GM23338 (cell line): ENCODE results near the gene CYFIP1. TPM values are rescaled to one million over a fixed set of nuclear protein-coding genes. Genes with fewer than 3 reads are reported as not detected.

ENCODE experiments used
- ATAC-seq: fragments of 200-7000 bp; cut with Tn5 transposase; 3 replicates; pipeline ENCODE4 v1.9.1; 2020
- DNase-seq: peaks from one replicate; pipeline ENCODE4 v3.0.0-alpha.2; 2015; ENCODE audit warnings: low spot score
- H2AFZ ChIP-seq: fragments of 200-600 bp; sonication (generic); 2 replicates; pipeline ENCODE4 v1.8.0; 2016; ENCODE audit warnings: antibody characterized with exemption, mild to moderate bottlenecking, moderate library complexity
- H3F3A ChIP-seq: fragments of 200-600 bp; sonication (generic); replicated peaks from 2 replicates; pipeline ENCODE4 v1.8.0; 2017; ENCODE audit warnings: antibody characterized with exemption, mixed run types, low read depth
- H3K27ac ChIP-seq: fragments of 200-600 bp; sonication (generic); 2 replicates; pipeline ENCODE4 v1.6.1; 2016; ENCODE audit warnings: low read depth
- H3K27me3 ChIP-seq: fragments of 200-600 bp; sonication (generic); 2 replicates; pipeline ENCODE4 v1.8.0; 2016; ENCODE audit warnings: mild to moderate bottlenecking, mixed run types, moderate library complexity; ENCODE audit not compliant: insufficient read depth
- H3K36me3 ChIP-seq: fragments of 200-600 bp; sonication (generic); 2 replicates; pipeline ENCODE4 v1.8.0; 2016; ENCODE audit warnings: mild to moderate bottlenecking; ENCODE audit not compliant: insufficient read depth
- H3K4me1 ChIP-seq: fragments of 200-600 bp; sonication (generic); 2 replicates; pipeline ENCODE4 v1.8.0; 2016; ENCODE audit warnings: mild to moderate bottlenecking, moderate library complexity; ENCODE audit not compliant: insufficient read depth
- H3K4me2 ChIP-seq: fragments of 200-600 bp; sonication (generic); 2 replicates; pipeline ENCODE4 v1.7.1; 2017; ENCODE audit warnings: mixed run types
- H3K4me3 ChIP-seq: fragments of 200-600 bp; sonication (generic); 2 replicates; pipeline ENCODE4 v1.6.1; 2016; ENCODE audit warnings: mixed run types
- H3K79me2 ChIP-seq: fragments of 200-600 bp; sonication (generic); replicated peaks from 2 replicates; pipeline ENCODE4 v1.8.0; 2017; ENCODE audit warnings: mild to moderate bottlenecking; ENCODE audit not compliant: insufficient read depth
- H3K9me2 ChIP-seq: fragments of 200-600 bp; sonication (generic); 2 replicates; pipeline ENCODE4 v1.8.0; 2017; ENCODE audit not compliant: insufficient read depth
- H4K20me1 ChIP-seq: fragments of 200-600 bp; sonication (generic); replicated peaks from 2 replicates; pipeline ENCODE4 v1.8.0; 2017; ENCODE audit warnings: mild to moderate bottlenecking; ENCODE audit not compliant: insufficient read depth
- H3K27ac Mint-ChIP-seq: 2 replicates; pipeline ENCODE4 v1.8.0; 2020; ENCODE audit warnings: inconsistent platforms, mild to moderate bottlenecking, moderate library complexity, mixed read lengths
- H3K27me3 Mint-ChIP-seq: 3 replicates; pipeline ENCODE4 v1.8.0; 2022; ENCODE audit warnings: low read depth, mild to moderate bottlenecking, moderate library complexity, mixed read lengths, inconsistent platforms; ENCODE audit not compliant: insufficient read depth, poor library complexity
- H3K36me3 Mint-ChIP-seq: 3 replicates; pipeline ENCODE4 v1.8.0; 2021; ENCODE audit warnings: low read depth, mild to moderate bottlenecking, inconsistent platforms, moderate library complexity, mixed read lengths
- H3K4me1 Mint-ChIP-seq: 3 replicates; pipeline ENCODE4 v1.8.0; 2020; ENCODE audit warnings: mild to moderate bottlenecking, inconsistent platforms, mixed read lengths
- H3K4me3 Mint-ChIP-seq: 3 replicates; pipeline ENCODE4 v1.8.0; 2021; ENCODE audit warnings: moderate library complexity, mild to moderate bottlenecking, inconsistent platforms, mixed read lengths
- H3K9me3 Mint-ChIP-seq: 3 replicates; pipeline ENCODE4 v1.8.0; 2020; ENCODE audit warnings: moderate library complexity, mild to moderate bottlenecking, inconsistent platforms, mixed read lengths
- CREB1 ChIP-seq: fragments of 250-450 bp; sonication (Bioruptor Pico); IDR thresholded peaks from 2 replicates; pipeline ENCODE4 v1.5.0; 2020; ENCODE audit warnings: low read depth, mild to moderate bottlenecking, moderate library complexity
- CTCF ChIP-seq, 2 experiments: fragments of 200-600 bp in 1 of 2; sonication (generic) in 1 of 2; conservative IDR thresholded peaks; 2 replicates each; pipeline versions ENCODE4 v1.5.1 to v1.6.1; 2016 to 2017; ENCODE audit warnings: antibody characterized with exemption in 2 of 2, low read depth in 2 of 2, mild to moderate bottlenecking in 2 of 2, moderate library complexity in 1 of 2
- ETS1 ChIP-seq: IDR thresholded peaks from 2 replicates; pipeline ENCODE4 v1.6.1; 2016; ENCODE audit warnings: antibody characterized with exemption
- EZH2 ChIP-seq: fragments of 200-600 bp; sonication (generic); IDR thresholded peaks from one replicate; pipeline ENCODE4 v1.8.0; 2017; ENCODE audit warnings: antibody characterized with exemption, mild to moderate bottlenecking, low read depth; ENCODE audit not compliant: unreplicated experiment
- JUNB ChIP-seq: IDR thresholded peaks from one replicate; pipeline ENCODE4 v1.6.1; 2016; ENCODE audit warnings: antibody characterized with exemption; ENCODE audit not compliant: unreplicated experiment
- NANOG ChIP-seq: IDR thresholded peaks from 2 replicates; pipeline ENCODE4 v1.6.1; 2016; ENCODE audit warnings: antibody characterized with exemption, borderline replicate concordance
- POLR2AphosphoS5 ChIP-seq: IDR thresholded peaks from 2 replicates; pipeline ENCODE4 v1.6.1; 2016; ENCODE audit warnings: antibody characterized with exemption, low read depth
- REST ChIP-seq: IDR thresholded peaks from one replicate; pipeline ENCODE4 v1.6.1; 2018; ENCODE audit warnings: antibody characterized with exemption; ENCODE audit not compliant: unreplicated experiment
- ZNF114 ChIP-seq: fragments of 250-450 bp; sonication (Bioruptor Pico); IDR thresholded peaks from 2 replicates; pipeline ENCODE4 v1.5.0; 2020; ENCODE audit warnings: mild to moderate bottlenecking, moderate library complexity
- ZNF331 ChIP-seq: fragments of 250-450 bp; sonication (Bioruptor Pico); IDR thresholded peaks from 2 replicates; pipeline ENCODE4 v1.5.0; 2020; ENCODE audit warnings: low read depth, mild to moderate bottlenecking, moderate library complexity
- ZNF462 ChIP-seq: fragments of 250-450 bp; sonication (Bioruptor Pico); IDR thresholded peaks from 2 replicates; pipeline ENCODE4 v1.5.0; 2020; ENCODE audit warnings: mild to moderate bottlenecking, moderate library complexity
- polyA plus RNA-seq: library from polyadenylated mRNA; unstranded; fragments of >200 nt; fragmentation: Nextera tagmentation; extraction: Ambion mirVana; gene quantifications from 2 replicates; pipeline ENCODE4 v1.2.1, GENCODE V29; 2016
- total RNA-seq: library from RNA; depleted of rRNA; stranded (reverse); fragments of >200 nt; shearing (Covaris generic); gene quantifications from 2 replicates; pipeline ENCODE4 v1.2.3, GENCODE V29; 2014

Gene CYFIP1
- total and polyA plus RNA-seq, 2 experiments from 2014 or later = 20.0 to 73.9 TPM

- TF ChIP-seq ZNF462 (CRISPR knock-in tag) = no peak
- TF ChIP-seq ZNF331 = no peak
Measured at GRCh38 chr15:22974745-22975144, 5.4 kb downstream of the CYFIP1 start (continued).

- Histone ChIP-seq H2AFZ (no peak overlapping the region), H3K27me3 (peaks cover 20% of the 10 kb centered on the region), H3K4me1 (peaks cover 7% of the 10 kb centered on the region; the same call in 1 of the 2 replicates), H3K4me2 (no peak overlapping the region), H3K79me2 (peaks cover 96% of the 10 kb centered on the region), H3K27ac (no peak overlapping the region), H3K36me3 (no peaks in the 10 kb centered on the region), H3K4me3 (no peak overlapping the region), H4K20me1 (peaks cover 42% of the 10 kb centered on the region), H3K9me2 (no peaks in the 10 kb centered on the region), H3F3A (no peaks in the 10 kb centered on the region)
- Mint-ChIP-seq H3K4me3 (no peak overlapping the region), H3K9me3 (no peaks in the 10 kb centered on the region; the same call in 2 of the 3 replicates), H3K36me3 (peaks cover 8% of the 10 kb centered on the region; the same call in 2 of the 3 replicates), H3K4me1 (peaks cover 13% of the 10 kb centered on the region), H3K27me3 (peaks cover 15% of the 10 kb centered on the region), H3K27ac (no peak overlapping the region)
- no peak for TF ChIP-seq REST
- TF ChIP-seq CTCF (conservative IDR thresholded peaks at IDR 0.05; ENCODE audit: low read depth in 2 of 2) = no peak
- no peak for TF ChIP-seq ZNF114 (CRISPR knock-in tag)
- no peak for TF ChIP-seq ZNF331
- TF ChIP-seq NANOG = no peak
- no peak for TF ChIP-seq CREB1
- TF ChIP-seq JUNB = no peak
- TF ChIP-seq EZH2 = no peak
- no peak for TF ChIP-seq POLR2AphosphoS5
- no peak for TF ChIP-seq ETS1
- DNase-seq (no peak), ATAC-seq (no peak)
Measured at GRCh38 chr15:22973987-22974386, 6.2 kb downstream of the CYFIP1 start.
